ENCODE data around the gene ST6GALNAC3.

- no peak for TF ChIP-seq PKNOX1 (IDR thresholded peaks at IDR 0.05)
- no peak for TF ChIP-seq ELF4 (IDR thresholded peaks at IDR 0.05)
- no peak for TF ChIP-seq BHLHE40 (IDR thresholded peaks at IDR 0.05; ENCODE audit: borderline replicate concordance)
These were observed 110.7 kb downstream of the ST6GALNAC3 start for GRCh38 chr1:76185207-76185606.

Measured in HEK293T (cell line).